HEK293 (cell line): ENCODE data around the gene SMIM38.
A peak's percentile ranks its signal among the peaks of the same experiment; 100 is the strongest.

Source experiments
- EGR2 ChIP-seq: fragments of 450-650 bp; formaldehyde crosslinking; IDR thresholded peaks from 2 replicates; pipeline ENCODE4 v1.5.1; 2016; ENCODE audit warnings: low read depth, missing biosample characterization, missing genetic modification characterization
- KLF16 ChIP-seq: fragments of 450-650 bp; formaldehyde crosslinking; IDR thresholded peaks from 2 replicates; pipeline ENCODE4 v1.5.1; 2017; ENCODE audit warnings: missing biosample characterization, missing genetic modification characterization
- SP7 ChIP-seq: fragments of 450-650 bp; formaldehyde crosslinking; IDR thresholded peaks from 2 replicates; pipeline ENCODE4 v1.5.1; 2016; ENCODE audit warnings: missing biosample characterization, missing genetic modification characterization
- ZBTB11 ChIP-seq: fragments of 450-650 bp; formaldehyde crosslinking; conservative IDR thresholded peaks from 2 replicates; pipeline ENCODE4 v1.5.1; 2016; ENCODE audit warnings: low read depth, missing biosample characterization, missing genetic modification characterization
- ZFHX2 ChIP-seq: fragments of 450-650 bp; formaldehyde crosslinking; conservative IDR thresholded peaks from 2 replicates; pipeline ENCODE4 v1.5.1; 2016; ENCODE audit warnings: missing biosample characterization, missing genetic modification characterization
- ZFP3 ChIP-seq: fragments of 450-650 bp; formaldehyde crosslinking; IDR thresholded peaks from 2 replicates; pipeline ENCODE4 v1.5.1; 2016; ENCODE audit warnings: low read depth, missing biosample characterization, missing genetic modification characterization
- ZFP37 ChIP-seq: fragments of 450-650 bp; formaldehyde crosslinking; IDR thresholded peaks from 2 replicates; pipeline ENCODE4 v1.5.1; 2016; ENCODE audit warnings: missing biosample characterization, missing genetic modification characterization
- ZNF133 ChIP-seq: fragments of 450-650 bp; formaldehyde crosslinking; IDR thresholded peaks from 2 replicates; pipeline ENCODE4 v1.5.1; 2016; ENCODE audit warnings: missing biosample characterization, missing genetic modification characterization
- ZNF16 ChIP-seq: fragments of 450-650 bp; formaldehyde crosslinking; IDR thresholded peaks from 2 replicates; pipeline ENCODE4 v1.5.1; 2016; ENCODE audit warnings: low read depth, missing biosample characterization, missing genetic modification characterization
- ZNF175 ChIP-seq: fragments of 450-650 bp; formaldehyde crosslinking; IDR thresholded peaks from 2 replicates; pipeline ENCODE4 v1.5.1; 2016; ENCODE audit warnings: missing biosample characterization, missing genetic modification characterization
- ZNF19 ChIP-seq: fragments of 450-650 bp; formaldehyde crosslinking; IDR thresholded peaks from 2 replicates; pipeline ENCODE4; 2016; ENCODE audit warnings: missing biosample characterization, missing genetic modification characterization, low read depth
- ZNF248 ChIP-seq: fragments of 450-650 bp; formaldehyde crosslinking; IDR thresholded peaks from 2 replicates; pipeline ENCODE4 v1.5.1; 2017; ENCODE audit warnings: missing biosample characterization, missing genetic modification characterization
- ZNF629 ChIP-seq: fragments of 450-650 bp; formaldehyde crosslinking; IDR thresholded peaks from 2 replicates; pipeline ENCODE4 v1.5.1; 2017; ENCODE audit warnings: missing biosample characterization, missing genetic modification characterization
- ZNF660 ChIP-seq: fragments of 450-650 bp; IDR thresholded peaks from 2 replicates; pipeline ENCODE4 v1.5.1; 2018; ENCODE audit warnings: missing biosample characterization, mild to moderate bottlenecking, missing genetic modification characterization
- ZNF664 ChIP-seq: fragments of 450-650 bp; formaldehyde crosslinking; IDR thresholded peaks from 2 replicates; pipeline ENCODE4 v1.5.1; 2016; ENCODE audit warnings: missing biosample characterization, missing genetic modification characterization
- ZNF776 ChIP-seq: fragments of 450-650 bp; formaldehyde crosslinking; IDR thresholded peaks from 2 replicates; pipeline ENCODE4 v1.5.0; 2017; ENCODE audit warnings: missing biosample characterization, missing genetic modification characterization, borderline replicate concordance
- ZNF791 ChIP-seq: fragments of 450-650 bp; formaldehyde crosslinking; IDR thresholded peaks from 2 replicates; pipeline ENCODE4 v1.5.1; 2016; ENCODE audit warnings: missing biosample characterization, missing genetic modification characterization
- ZNF830 ChIP-seq: fragments of 450-650 bp; IDR thresholded peaks from 2 replicates; pipeline ENCODE4 v1.5.0; 2018; ENCODE audit warnings: missing biosample characterization, missing genetic modification characterization, low read depth, mild to moderate bottlenecking, moderate library complexity
- ZSCAN16 ChIP-seq: fragments of 450-650 bp; formaldehyde crosslinking; IDR thresholded peaks from 2 replicates; pipeline ENCODE4 v1.5.1; 2016; ENCODE audit warnings: missing biosample characterization, missing genetic modification characterization
- TF ChIP-seq, protein P1 (sequence below): fragments of 450-650 bp; formaldehyde crosslinking; IDR thresholded peaks from 2 replicates; pipeline ENCODE4 v1.5.1; 2016; ENCODE audit warnings: missing biosample characterization, missing genetic modification characterization
- TF ChIP-seq, protein P2 (sequence below): fragments of 450-650 bp; formaldehyde crosslinking; IDR thresholded peaks from 2 replicates; pipeline ENCODE4 v1.5.1; 2016; ENCODE audit warnings: missing biosample characterization, missing genetic modification characterization
- TF ChIP-seq, protein P3 (sequence below): fragments of 450-650 bp; formaldehyde crosslinking; IDR thresholded peaks from 2 replicates; pipeline ENCODE4 v1.5.1; 2016; ENCODE audit warnings: missing biosample characterization, missing genetic modification characterization
- TF ChIP-seq, protein P4 (sequence below): fragments of 450-650 bp; formaldehyde crosslinking; IDR thresholded peaks from 2 replicates; pipeline ENCODE4 v1.5.1; 2016; ENCODE audit warnings: missing biosample characterization, missing genetic modification characterization
- TF ChIP-seq, protein P5 (sequence below): fragments of 450-650 bp; formaldehyde crosslinking; IDR thresholded peaks from 2 replicates; pipeline ENCODE4 v1.5.1; 2016; ENCODE audit warnings: missing biosample characterization, missing genetic modification characterization
- TF ChIP-seq, protein P6 (sequence below): fragments of 450-650 bp; IDR thresholded peaks from 2 replicates; pipeline ENCODE4 v1.5.1; 2018; ENCODE audit warnings: missing biosample characterization, missing genetic modification characterization

Gene SMIM38

DNA sequence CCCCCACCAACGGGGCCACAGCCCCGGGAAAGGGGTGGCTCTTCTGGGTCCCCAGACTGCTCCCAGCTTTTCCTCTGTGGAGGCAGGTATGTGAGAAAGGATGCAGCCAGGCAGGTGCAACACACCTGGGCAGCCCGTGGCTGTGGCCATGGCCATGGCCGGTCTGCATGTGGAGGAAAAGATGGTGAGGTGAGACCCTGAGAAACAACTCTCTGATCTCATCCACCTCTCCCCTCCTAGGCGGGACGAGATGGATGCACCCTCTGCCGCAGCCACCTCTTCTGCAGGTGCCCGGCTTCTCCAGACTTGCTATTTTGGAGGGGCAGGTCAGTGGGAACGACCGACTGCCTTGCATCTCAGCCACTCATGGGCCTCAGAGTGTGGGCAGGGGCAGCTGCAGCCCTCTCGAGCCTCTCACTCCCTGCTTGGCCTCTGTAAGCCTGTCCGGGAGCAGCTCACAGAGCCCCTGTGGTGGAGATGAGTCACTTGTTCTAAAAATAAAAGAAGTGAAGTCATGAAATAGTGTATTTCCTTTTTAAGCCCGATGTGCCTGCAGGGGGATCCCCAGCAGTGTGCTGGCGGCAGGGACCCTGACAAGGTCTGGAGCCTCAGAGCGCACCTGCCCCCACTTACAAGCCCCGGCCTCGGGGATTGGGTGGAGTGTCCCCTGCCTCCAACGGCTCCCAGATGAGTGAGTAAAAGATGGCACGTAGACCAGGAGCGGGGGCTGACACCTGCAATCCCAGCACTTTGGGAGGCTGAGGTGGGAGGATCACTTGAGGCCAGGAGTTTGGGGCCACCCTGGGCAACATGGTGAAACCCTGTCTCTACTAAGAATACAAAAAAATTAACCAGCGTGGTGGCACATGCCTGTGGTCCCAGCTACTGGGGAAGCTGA, 10.7 kb downstream of the SMIM38 start (continued):
- TF ChIP-seq ZFHX2 (peak; percentile 23; the same call in 1 of the 2 replicates), ZBTB11 (tag by site-specific recombination) (no peak), ZNF664 (tag by site-specific recombination) (no peak), ZFP37 (tag by site-specific recombination) (no peak), ZNF830 (no peak), ZNF175 (tag by site-specific recombination) (no peak), ZNF791 (tag by site-specific recombination) (no peak), ZNF248 (tag by site-specific recombination) (no peak), ZNF629 (tag by site-specific recombination) (peak; percentile 50), ZSCAN16 (tag by site-specific recombination) (no peak), EGR2 (0 out of 2 replicates have a peak, but pooled peaks have one; percentile 4), SP7 (tag by site-specific recombination) (peak; percentile 41; the same call in 1 of the 2 replicates), ZFP3 (tag by site-specific recombination) (no peak), ZNF19 (tag by site-specific recombination) (no peak), ZNF133 (tag by site-specific recombination) (no peak), KLF16 (tag by site-specific recombination) (no peak), ZNF660 (tag by site-specific recombination) (no peak), ZNF16 (no peak), ZNF776 (no peak)
- TF ChIP-seq, protein P1, sequence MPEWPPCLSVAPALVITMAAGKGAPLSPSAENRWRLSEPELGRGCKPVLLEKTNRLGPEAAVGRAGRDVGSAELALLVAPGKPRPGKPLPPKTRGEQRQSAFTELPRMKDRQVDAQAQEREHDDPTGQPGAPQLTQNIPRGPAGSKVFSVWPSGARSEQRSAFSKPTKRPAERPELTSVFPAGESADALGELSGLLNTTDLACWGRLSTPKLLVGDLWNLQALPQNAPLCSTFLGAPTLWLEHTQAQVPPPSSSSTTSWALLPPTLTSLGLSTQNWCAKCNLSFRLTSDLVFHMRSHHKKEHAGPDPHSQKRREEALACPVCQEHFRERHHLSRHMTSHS (tag by site-specific recombination): no peak
- TF ChIP-seq, protein P2, sequence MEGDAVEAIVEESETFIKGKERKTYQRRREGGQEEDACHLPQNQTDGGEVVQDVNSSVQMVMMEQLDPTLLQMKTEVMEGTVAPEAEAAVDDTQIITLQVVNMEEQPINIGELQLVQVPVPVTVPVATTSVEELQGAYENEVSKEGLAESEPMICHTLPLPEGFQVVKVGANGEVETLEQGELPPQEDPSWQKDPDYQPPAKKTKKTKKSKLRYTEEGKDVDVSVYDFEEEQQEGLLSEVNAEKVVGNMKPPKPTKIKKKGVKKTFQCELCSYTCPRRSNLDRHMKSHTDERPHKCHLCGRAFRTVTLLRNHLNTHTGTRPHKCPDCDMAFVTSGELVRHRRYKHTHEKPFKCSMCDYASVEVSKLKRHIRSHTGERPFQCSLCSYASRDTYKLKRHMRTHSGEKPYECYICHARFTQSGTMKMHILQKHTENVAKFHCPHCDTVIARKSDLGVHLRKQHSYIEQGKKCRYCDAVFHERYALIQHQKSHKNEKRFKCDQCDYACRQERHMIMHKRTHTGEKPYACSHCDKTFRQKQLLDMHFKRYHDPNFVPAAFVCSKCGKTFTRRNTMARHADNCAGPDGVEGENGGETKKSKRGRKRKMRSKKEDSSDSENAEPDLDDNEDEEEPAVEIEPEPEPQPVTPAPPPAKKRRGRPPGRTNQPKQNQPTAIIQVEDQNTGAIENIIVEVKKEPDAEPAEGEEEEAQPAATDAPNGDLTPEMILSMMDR (tag by site-specific recombination): no peak
- TF ChIP-seq, protein P3, sequence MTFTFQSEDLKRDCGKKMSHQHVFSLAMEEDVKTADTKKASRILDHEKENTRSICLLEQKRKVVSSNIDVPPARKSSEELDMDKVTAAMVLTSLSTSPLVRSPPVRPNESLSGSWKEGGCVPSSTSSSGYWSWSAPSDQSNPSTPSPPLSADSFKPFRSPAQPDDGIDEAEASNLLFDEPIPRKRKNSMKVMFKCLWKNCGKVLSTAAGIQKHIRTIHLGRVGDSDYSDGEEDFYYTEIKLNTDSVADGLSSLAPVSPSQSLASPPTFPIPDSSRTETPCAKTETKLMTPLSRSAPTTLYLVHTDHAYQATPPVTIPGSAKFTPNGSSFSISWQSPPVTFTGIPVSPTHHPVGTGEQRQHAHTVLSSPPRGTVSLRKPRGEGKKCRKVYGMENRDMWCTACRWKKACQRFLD (tag by site-specific recombination): no peak
- TF ChIP-seq, protein P4, sequence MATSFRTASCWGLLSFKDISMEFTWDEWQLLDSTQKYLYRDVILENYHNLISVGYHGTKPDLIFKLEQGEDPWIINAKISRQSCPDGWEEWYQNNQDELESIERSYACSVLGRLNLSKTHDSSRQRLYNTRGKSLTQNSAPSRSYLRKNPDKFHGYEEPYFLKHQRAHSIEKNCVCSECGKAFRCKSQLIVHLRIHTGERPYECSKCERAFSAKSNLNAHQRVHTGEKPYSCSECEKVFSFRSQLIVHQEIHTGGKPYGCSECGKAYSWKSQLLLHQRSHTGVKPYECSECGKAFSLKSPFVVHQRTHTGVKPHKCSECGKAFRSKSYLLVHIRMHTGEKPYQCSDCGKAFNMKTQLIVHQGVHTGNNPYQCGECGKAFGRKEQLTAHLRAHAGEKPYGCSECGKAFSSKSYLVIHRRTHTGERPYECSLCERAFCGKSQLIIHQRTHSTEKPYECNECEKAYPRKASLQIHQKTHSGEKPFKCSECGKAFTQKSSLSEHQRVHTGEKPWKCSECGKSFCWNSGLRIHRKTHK: no peak
- TF ChIP-seq, protein P5, sequence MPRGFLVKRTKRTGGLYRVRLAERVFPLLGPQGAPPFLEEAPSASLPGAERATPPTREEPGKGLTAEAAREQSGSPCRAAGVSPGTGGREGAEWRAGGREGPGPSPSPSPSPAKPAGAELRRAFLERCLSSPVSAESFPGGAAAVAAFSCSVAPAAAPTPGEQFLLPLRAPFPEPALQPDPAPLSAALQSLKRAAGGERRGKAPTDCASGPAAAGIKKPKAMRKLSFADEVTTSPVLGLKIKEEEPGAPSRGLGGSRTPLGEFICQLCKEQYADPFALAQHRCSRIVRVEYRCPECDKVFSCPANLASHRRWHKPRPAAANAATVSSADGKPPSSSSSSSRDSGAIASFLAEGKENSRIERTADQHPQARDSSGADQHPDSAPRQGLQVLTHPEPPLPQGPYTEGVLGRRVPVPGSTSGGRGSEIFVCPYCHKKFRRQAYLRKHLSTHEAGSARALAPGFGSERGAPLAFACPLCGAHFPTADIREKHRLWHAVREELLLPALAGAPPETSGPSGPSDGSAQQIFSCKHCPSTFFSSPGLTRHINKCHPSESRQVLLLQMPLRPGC (tag by site-specific recombination): no peak
- TF ChIP-seq, protein P6, sequence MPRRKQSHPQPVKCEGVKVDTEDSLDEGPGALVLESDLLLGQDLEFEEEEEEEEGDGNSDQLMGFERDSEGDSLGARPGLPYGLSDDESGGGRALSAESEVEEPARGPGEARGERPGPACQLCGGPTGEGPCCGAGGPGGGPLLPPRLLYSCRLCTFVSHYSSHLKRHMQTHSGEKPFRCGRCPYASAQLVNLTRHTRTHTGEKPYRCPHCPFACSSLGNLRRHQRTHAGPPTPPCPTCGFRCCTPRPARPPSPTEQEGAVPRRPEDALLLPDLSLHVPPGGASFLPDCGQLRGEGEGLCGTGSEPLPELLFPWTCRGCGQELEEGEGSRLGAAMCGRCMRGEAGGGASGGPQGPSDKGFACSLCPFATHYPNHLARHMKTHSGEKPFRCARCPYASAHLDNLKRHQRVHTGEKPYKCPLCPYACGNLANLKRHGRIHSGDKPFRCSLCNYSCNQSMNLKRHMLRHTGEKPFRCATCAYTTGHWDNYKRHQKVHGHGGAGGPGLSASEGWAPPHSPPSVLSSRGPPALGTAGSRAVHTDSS: no peak
